Sigmoid colon (tissue), 7 donors: ENCODE results near the gene PCGF3. TPM values are rescaled to one million over a fixed set of nuclear protein-coding genes. Genes with fewer than 3 reads are reported as not detected.

Experiments used
- DNase-seq: peaks from one replicate; pipeline ENCODE4 v3.0.0-alpha.2; 2019
- H3K27ac ChIP-seq, 4 donors: fragments of 200-600 bp; sonication (generic); one replicate each; pipeline ENCODE4 v1.5.1; 2016 to 2019; ENCODE audit warnings: mild to moderate bottlenecking in 1 of 4
- H3K27me3 ChIP-seq, 3 donors: fragments of 200-600 bp; sonication (generic); one replicate each; pipeline ENCODE4 v1.5.1; 2019; ENCODE audit warnings: mild to moderate bottlenecking in 1 of 3
- H3K36me3 ChIP-seq, 4 donors: fragments of 200-600 bp; sonication (generic); one replicate each; pipeline ENCODE4 v1.5.1; 2016 to 2019
- H3K4me1 ChIP-seq, 4 donors: fragments of 200-600 bp; sonication (generic); one replicate each; pipeline ENCODE4 v1.5.1; 2017 to 2019
- H3K4me3 ChIP-seq, 4 donors: fragments of 200-600 bp; sonication (generic); one replicate each; pipeline ENCODE4 v1.5.1; 2017 to 2019; ENCODE audit warnings: mild to moderate bottlenecking in 2 of 4, moderate library complexity in 1 of 4
- H3K9me3 ChIP-seq, 4 donors: fragments of 200-600 bp in 3 of 4; sonication (generic) in 3 of 4; one replicate each; pipeline versions ENCODE4 v1.5.1 to v1.6.1; 2013 to 2019
- CTCF ChIP-seq, 4 experiments: fragments of 450-650 bp in 3 of 4; fragments of 200-600 bp in 1 of 4; IDR thresholded peaks; one replicate each; pipeline ENCODE4 v1.5.1; 2016 to 2019; ENCODE audit warnings: antibody characterized with exemption in 4 of 4, mild to moderate bottlenecking in 3 of 4, moderate library complexity in 2 of 4
- EP300 ChIP-seq, 4 donors: sonication (generic); formaldehyde crosslinking; IDR thresholded peaks; one replicate each; pipeline ENCODE4 v1.6.1; 2017; ENCODE audit warnings: antibody characterized with exemption in 4 of 4
- POLR2A ChIP-seq, 2 donors: fragments of 450-650 bp; IDR thresholded peaks; one replicate each; pipeline ENCODE4 v1.6.1; 2016; ENCODE audit warnings: antibody characterized with exemption in 2 of 2, mild to moderate bottlenecking in 2 of 2, moderate library complexity in 2 of 2
- POLR2AphosphoS5 ChIP-seq, 4 donors: sonication (generic); formaldehyde crosslinking; IDR thresholded peaks; one replicate each; pipeline ENCODE4 v1.6.1; 2017; ENCODE audit warnings: antibody characterized with exemption in 4 of 4
- WGBS, 2 donors: extraction: QIAGEN DNeasy Blood & Tissue Kit; methylation state at CpG; one replicate each; pipeline ENCODE4 v1.1.7; 2013; 5-methylcytosine and 5-hydroxymethylcytosine counted together
- intact Hi-C: fragments of 100-400 bp; cut with DNase I; formaldehyde crosslinking; loops from one replicate; pipeline ENCODE4 v1.15.1; 2023
- polyA plus RNA-seq, 3 donors: library from polyadenylated mRNA; stranded (reverse); fragments of 200-250 nt; gene quantifications; one replicate each; pipeline ENCODE4 v1.2.3, GENCODE V29; 2013
- total RNA-seq, 4 donors: library from RNA; depleted of rRNA; stranded (reverse); fragments of >200 nt; gene quantifications; one replicate each; pipeline ENCODE4 v1.1.0, GENCODE V29; 2016
- donor health status: healthy with polysubstance abuse.
- donor health status: Bipolar disorder and iron deficiency.
- donor health status: healthy.

PCGF3 gene
- total and polyA plus RNA-seq, 7 donors, result 15.6 to 60.1 (median 29.8) TPM

- H3K4me3 ChIP-seq, result no peak overlapping the region
- no peaks in the 10 kb centered on the region for H3K27me3 ChIP-seq
- intact Hi-C loops, result loop anchor here (5.0 kb wide), 2 partner anchors 77 to 247 kb away; partner anchors contain the start of gene IDUA
- no peaks in the 10 kb centered on the region for H3K9me3 ChIP-seq
- H3K27ac ChIP-seq, result no peak overlapping the region
- 89 to 92% methylated on average over 19 of the region's 19 CpGs for WGBS, 2 donors
- H3K4me1 ChIP-seq, result no peaks in the 10 kb centered on the region
- H3K36me3 ChIP-seq, result peaks cover 9 to 60% (median 15%) of the 10 kb centered on the region in 4 donors
- no peak for DNase-seq
- no peak for TF ChIP-seq POLR2A (IDR thresholded peaks at IDR 0.05)
- no peak for TF ChIP-seq POLR2AphosphoS5 (IDR thresholded peaks at IDR 0.05)
- no peak for TF ChIP-seq CTCF (IDR thresholded peaks at IDR 0.05)
- no peak for TF ChIP-seq EP300 (IDR thresholded peaks at IDR 0.05)
Observed at GRCh38 chr4:740656-741282, 35.1 kb downstream of the PCGF3 start.

DNA sequence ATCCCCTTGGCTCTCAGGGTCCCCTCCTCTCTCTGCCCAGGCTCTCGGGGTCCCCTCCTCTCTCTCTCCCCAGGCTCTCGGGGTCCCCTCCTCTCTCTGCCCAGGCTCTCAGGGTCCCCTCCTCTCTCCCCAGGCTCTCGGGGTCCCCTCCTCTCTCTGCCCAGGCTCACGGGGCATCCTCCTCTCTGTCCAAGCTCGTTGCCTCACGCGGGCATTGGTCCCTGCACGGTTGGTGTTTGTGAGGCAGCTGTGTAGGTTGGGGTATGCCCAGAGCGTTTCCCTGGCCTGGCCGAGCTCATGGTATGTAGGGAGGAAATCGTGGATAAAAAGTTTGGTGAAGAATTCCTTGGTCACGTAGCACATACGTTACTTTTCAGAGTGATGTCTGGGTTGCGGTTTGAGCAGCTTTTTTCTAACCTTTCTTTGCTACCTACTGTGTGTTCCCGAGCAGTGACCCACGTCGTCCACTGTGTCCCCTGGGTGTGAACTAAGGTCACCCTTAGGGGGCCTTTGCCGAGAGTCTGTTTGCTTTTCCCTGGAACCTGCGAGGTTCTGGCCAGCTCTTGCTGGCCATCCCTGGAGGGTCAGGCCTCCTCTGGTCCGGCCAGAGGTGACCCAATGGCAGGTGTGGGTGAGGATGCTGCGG is 36.6 kb downstream of the PCGF3 start:
- H3K36me3 ChIP-seq, result peaks cover 9 to 49% (median 15%) of the 10 kb centered on the region in 4 donors
- intact Hi-C loops, result loop anchor here (5.0 kb wide), 2 partner anchors 75 to 245 kb away; partner anchors contain the start of gene IDUA

DNA sequence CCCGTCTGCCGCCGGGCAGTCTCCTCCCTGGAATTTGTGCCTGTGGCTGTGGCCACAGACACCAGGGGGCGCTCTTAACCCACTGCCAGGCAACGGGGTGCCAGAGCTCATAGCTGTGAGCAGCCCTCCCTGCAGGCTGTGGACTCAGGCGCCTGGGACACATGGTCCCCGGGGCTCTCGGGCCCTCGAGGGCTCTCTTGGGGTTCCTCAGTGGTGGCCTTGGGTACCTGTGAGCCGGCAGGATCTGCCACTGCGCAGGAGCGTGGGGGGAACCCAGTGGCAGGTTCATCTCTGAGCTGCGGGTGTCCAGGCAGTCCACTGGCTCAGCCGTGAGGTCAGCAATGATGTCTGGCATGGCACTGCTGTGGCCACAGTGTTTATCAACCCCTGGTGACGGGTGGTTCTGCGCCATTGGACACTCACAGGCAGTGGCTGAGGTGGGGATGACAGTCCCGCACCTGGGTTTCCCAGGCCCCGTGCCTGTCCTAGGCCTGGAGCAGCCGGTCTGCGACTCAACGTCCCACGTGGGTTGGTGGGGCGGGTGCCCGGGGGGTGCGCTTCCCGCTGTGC is 37.2 kb downstream of the PCGF3 start:
- 64 to 76% methylated on average over 26 of the region's 26 CpGs for WGBS, 2 donors
- peak; percentile 80 for DNase-seq
- Histone ChIP-seq H3K4me3 (no peak overlapping the region), H3K36me3 (peaks cover 3 to 46% (median 10%) of the 10 kb centered on the region in 4 donors), H3K9me3 (no peaks in the 10 kb centered on the region), H3K4me1 (no peaks in the 10 kb centered on the region), H3K27me3 (no peaks in the 10 kb centered on the region), H3K27ac (no peak overlapping the region)
- TF ChIP-seq POLR2AphosphoS5 (IDR thresholded peaks at IDR 0.05) (no peak), CTCF (IDR thresholded peaks at IDR 0.05) (peak; percentile 56 to 95 (median 79))
- intact Hi-C loops, result loop anchor here (5.0 kb wide), 2 partner anchors 74 to 244 kb away; partner anchors contain the start of gene IDUA

More for the DNA sequence above, 36.6 kb downstream of the PCGF3 start:
- Histone ChIP-seq H3K4me3 (no peak overlapping the region), H3K4me1 (no peaks in the 10 kb centered on the region), H3K27ac (no peak overlapping the region), H3K9me3 (no peaks in the 10 kb centered on the region), H3K27me3 (no peaks in the 10 kb centered on the region)
- TF ChIP-seq POLR2A (IDR thresholded peaks at IDR 0.05), result no peak
- no peak for TF ChIP-seq POLR2AphosphoS5 (IDR thresholded peaks at IDR 0.05)
- TF ChIP-seq EP300 (IDR thresholded peaks at IDR 0.05), result no peak
- TF ChIP-seq CTCF (IDR thresholded peaks at IDR 0.05), result no peak
- 79 to 83% methylated on average over 21 of the region's 21 CpGs for WGBS, 2 donors
- DNase-seq, result no peak

- intact Hi-C loops, result loop anchor here (5.0 kb wide), 2 partner anchors 74 to 244 kb away; partner anchors contain the start of gene IDUA
- H3K4me3 ChIP-seq, result no peak overlapping the region
- WGBS, 2 donors, result 81 to 84% methylated on average over 22 of the region's 22 CpGs
- peaks cover 4 to 50% (median 10%) of the 10 kb centered on the region in 4 donors for H3K36me3 ChIP-seq
- H3K27ac ChIP-seq, result no peak overlapping the region
- no peaks in the 10 kb centered on the region for H3K4me1 ChIP-seq
- DNase-seq, result no peak
- H3K9me3 ChIP-seq, result no peaks in the 10 kb centered on the region
- TF ChIP-seq POLR2A (IDR thresholded peaks at IDR 0.05), result no peak
- no peaks in the 10 kb centered on the region for H3K27me3 ChIP-seq
Observed at GRCh38 chr4:743463-744211, 38.0 kb downstream of the PCGF3 start.
